ENCODE measurements around the gene IL1RN.

Gene IL1RN

GRCh38 chr2:113156278-113157117 is 29.1 kb downstream of the IL1RN start:
- peak; percentile 54 for DNase-seq (ENCODE audit: low spot score)

GRCh38 chr2:113157118-113157896 is 29.9 kb downstream of the IL1RN start:
- DNase-seq (ENCODE audit: low spot score) = peak; percentile 50

DNA sequence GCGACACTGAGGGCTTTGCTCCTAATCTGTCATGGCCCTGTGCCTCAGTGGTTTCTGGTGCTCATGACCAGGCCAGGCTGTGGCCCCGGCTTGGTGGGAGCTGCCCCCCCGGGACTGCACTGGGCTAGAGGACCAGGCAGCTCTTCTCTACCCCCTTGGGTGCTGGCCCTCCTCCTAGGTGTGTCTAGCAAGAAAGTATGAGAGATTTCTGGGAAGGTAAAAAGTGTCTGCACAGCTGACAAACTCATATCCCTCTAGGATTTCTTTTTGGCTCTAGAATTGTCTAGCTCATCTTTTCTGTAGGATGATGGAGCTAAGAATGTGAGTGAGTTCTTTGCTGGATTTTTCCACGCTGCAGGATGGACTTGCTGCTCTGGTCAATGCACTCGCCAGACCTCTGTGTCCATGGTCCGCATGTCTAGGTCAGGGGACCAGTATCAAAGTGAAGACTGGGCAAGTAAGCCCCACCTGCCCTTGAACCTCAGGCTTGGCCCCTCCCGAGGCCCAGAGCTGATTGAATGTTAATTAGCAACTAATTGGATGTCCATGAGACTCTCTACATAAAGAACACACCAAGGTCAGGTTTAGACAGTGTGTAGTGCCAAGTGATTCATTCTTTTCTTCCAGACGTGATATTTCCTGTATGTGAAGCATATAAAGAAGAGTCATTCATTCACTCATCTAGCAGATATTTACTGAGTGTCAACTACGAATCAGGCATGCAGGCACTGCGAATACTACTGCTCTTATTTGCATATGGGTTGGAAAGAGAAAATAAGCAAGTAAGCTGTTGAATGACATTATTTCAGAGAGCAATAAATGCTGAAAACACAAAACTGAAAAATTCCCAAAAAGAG is 30.7 kb downstream of the IL1RN start:
- no peak for DNase-seq (ENCODE audit: low spot score)

- no peak for DNase-seq (ENCODE audit: low spot score)
Measured at GRCh38 chr2:113158884-113159553, 31.6 kb downstream of the IL1RN start.

DNA sequence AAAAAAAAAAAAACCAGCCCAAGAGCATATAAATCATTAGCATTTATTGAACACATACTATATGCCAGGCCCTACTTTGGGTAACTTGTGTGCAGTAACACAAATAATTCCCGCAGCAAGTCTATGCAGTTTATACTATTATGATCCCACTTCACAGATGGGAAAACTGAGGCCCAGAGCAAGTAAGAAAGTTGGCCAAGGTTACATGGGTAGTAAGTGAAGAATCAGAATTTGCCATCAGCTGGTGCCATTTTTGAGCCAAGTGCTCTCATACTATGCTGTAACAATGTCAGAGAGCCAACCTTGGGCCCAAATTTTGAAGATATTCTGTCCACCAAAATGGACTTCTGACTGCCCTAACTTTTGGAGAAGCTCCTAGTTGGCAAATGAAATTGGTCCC is 32.9 kb downstream of the IL1RN start:
- no peak for DNase-seq (ENCODE audit: low spot score)

DNA sequence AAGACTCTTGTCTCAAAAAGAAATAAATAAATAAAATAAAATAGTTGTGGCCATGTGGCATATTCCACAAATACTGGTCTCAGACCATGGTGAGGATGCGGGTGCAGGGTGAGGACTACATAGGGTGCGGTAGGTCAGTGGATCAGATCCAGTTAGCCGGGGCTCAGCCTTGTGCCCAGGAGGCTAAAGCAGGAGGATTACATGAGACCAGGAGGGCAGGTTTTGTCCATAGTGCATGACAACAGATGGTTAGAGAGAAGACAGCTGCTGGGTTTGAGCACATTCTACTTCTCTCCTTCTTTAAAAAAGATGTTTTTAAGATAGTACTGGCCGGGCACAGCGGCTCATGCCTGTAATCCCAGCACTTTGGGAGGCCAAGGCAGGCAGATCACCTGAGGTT is 33.6 kb downstream of the IL1RN start:
- DNase-seq (ENCODE audit: low spot score) = no peak

- no peak for DNase-seq (ENCODE audit: low spot score)
Measured at GRCh38 chr2:113162173-113162572, 34.8 kb downstream of the IL1RN start.

- DNase-seq (ENCODE audit: low spot score) = no peak
Measured at GRCh38 chr2:113162869-113163268, 35.5 kb downstream of the IL1RN start.

- no peak for DNase-seq (ENCODE audit: low spot score)
Measured at GRCh38 chr2:113164215-113164929, 37.0 kb downstream of the IL1RN start.

GRCh38 chr2:113164930-113165585 is 37.7 kb downstream of the IL1RN start:
- no peak for DNase-seq (ENCODE audit: low spot score)

GRCh38 chr2:113166187-113166645 is 38.8 kb downstream of the IL1RN start:
- DNase-seq (ENCODE audit: low spot score) = no peak

- DNase-seq (ENCODE audit: low spot score) = no peak
Measured at GRCh38 chr2:113167115-113167932, 39.9 kb downstream of the IL1RN start.

DNA sequence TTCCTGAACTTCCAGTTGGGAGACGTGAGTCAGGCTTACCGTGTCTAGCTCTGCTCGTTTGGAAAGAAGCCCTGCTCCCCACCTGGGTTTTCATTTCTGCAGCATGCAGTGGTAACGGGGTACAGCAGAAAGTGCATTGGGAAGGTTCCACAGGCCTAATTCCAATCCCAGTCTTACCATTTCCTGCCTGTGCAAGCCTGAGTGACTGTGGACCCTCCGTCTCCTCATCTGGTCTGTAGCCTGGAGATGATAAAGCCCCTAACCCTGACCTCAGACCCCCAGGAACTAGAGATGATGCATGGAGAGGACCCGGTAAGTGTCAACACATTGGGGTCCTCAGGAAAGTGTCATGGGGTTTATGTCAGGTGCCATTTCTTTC is 40.6 kb downstream of the IL1RN start:
- DNase-seq (ENCODE audit: low spot score) = no peak

DNA sequence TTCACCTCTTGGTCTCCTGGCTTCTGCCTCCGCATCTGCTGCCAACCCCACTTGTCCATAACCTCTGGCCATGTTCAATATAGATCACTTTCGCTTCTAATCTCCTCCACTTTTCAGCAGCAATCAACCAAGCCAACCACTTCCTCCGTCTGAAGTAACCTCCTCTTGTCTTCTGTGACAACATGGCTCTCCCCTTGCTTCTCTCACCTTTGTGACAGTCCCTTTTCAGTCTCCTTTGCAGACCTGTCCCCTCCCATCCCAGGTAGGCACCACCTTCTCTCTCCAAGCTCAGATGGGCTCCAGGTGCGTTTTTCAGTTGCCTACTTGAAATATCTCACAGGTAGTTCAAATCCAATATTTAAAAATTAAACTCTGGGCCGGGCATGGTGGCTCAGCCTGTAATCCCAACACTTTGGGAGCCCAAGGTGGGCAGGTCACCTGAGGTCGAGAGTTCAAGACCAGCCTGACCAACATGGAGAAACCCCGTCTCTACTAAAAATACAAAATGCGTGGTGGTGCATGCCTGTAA is 41.7 kb downstream of the IL1RN start:
- no peak for DNase-seq (ENCODE audit: low spot score)

DNA sequence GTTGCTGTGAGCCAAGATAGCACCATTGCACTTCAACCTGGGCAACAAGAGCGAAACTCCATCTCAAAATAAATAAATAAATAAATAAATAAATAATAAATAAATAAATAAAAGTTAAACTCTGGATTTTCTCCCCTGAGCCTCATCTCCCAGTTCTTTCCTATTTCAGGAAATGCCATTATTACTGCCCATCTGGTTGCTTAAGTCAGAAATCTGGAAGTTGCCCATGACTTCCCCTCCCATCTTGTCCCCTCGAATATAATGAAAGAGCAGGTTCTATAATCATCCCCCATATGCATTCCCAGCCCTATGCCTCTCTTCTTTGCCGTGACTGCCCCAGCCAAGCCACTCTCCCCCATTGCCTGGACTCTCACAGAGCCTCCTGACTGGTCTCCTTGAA is 42.2 kb downstream of the IL1RN start:
- no peak for DNase-seq (ENCODE audit: low spot score)

GRCh38 chr2:113171334-113172075 is 44.1 kb downstream of the IL1RN start:
- no peak for DNase-seq (ENCODE audit: low spot score)

DNA sequence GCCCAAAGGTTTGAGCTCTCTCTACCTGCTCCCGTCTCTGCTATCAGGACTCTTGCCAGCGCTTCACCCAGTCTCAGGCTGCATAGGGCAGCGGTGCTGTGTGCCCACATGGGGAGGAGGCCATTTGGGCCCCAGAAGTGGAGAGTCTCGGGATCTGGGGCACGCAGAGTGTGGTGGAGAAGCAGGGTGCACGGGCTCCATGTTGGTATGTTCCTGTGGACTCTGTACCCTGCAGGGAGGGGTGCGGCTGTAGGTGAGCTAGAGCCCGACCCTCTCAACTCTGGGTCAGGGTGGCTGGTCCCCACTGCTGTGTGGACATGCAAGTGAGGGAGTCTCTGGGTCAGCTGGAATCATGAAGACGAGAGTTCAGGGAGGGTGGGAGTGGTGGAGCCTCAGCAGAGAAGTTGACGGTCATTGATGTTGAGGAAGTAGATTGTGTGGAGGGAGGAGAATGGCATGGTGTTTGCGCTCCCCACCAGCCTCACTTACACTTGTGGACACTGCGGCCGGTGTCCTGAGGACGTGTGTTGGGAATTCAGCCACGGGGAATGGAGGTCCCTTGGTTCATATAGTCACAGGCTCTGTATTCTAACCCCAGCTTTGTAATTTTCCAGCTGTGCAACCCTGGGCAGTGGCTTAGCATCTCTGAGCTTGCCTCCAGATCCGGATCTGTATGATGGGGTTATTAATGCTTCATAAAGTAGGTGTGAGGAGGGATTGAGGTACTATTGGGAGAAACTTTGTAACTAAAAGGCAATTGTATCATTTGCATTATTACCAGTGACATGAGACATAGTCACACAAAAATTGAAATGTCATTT is 45.5 kb downstream of the IL1RN start:
- DNase-seq (ENCODE audit: low spot score) = no peak

Data from HuH-7 (cell line).